ENCODE measurements around the gene SLC28A3. TPM values are rescaled to one million over a fixed set of nuclear protein-coding genes. Genes with fewer than 3 reads are reported as not detected.

Gene SLC28A3
- total RNA-seq, 4 donors from 2014 or later = under 0.01 TPM; not detected in 2

- no peak for DNase-seq (ENCODE audit: extremely low spot score)
- H3K4me3 ChIP-seq = no peak overlapping the region
- WGBS = 35% methylated on average over 1 of the region's 1 CpG
- intact Hi-C loops (cut with DNase I) = no loop called here
- H3K27me3 ChIP-seq = no peaks in the 10 kb centered on the region
- H3K4me1 ChIP-seq = peaks cover 0 to 5% (median 0%) of the 10 kb centered on the region in 4 donors
- TF ChIP-seq POLR2A (IDR thresholded peaks at IDR 0.05; ENCODE audit: low read depth) = no peak
- no peak for TF ChIP-seq EP300 (IDR thresholded peaks at IDR 0.05)
- TF ChIP-seq POLR2AphosphoS5 (IDR thresholded peaks at IDR 0.05) = no peak
- no peak for TF ChIP-seq CTCF (IDR thresholded peaks at IDR 0.05)
- H3K9me3 ChIP-seq = no peaks in the 10 kb centered on the region
- H3K36me3 ChIP-seq = no peaks in the 10 kb centered on the region
- no peak overlapping the region for H3K27ac ChIP-seq (replicated peaks in 1 of 4)
Observed at GRCh38 chr9:84304166-84304565, 36.4 kb downstream of the SLC28A3 start.

- Histone ChIP-seq H3K27me3 (no peaks in the 10 kb centered on the region), H3K4me3 (no peak overlapping the region), H3K4me1 (peaks cover 0 to 5% (median 0%) of the 10 kb centered on the region in 4 donors), H3K9me3 (no peaks in the 10 kb centered on the region), H3K36me3 (no peaks in the 10 kb centered on the region), H3K27ac (replicated peaks in 1 of 4) (no peak overlapping the region)
- TF ChIP-seq EP300 (IDR thresholded peaks at IDR 0.05) = no peak
- no peak for TF ChIP-seq POLR2A (IDR thresholded peaks at IDR 0.05; ENCODE audit: low read depth)
- TF ChIP-seq CTCF (IDR thresholded peaks at IDR 0.05) = no peak
- TF ChIP-seq POLR2AphosphoS5 (IDR thresholded peaks at IDR 0.05) = no peak
- intact Hi-C loops (cut with DNase I) = no loop called here
- 85% methylated on average over 4 of the region's 4 CpGs for WGBS
- no peak for DNase-seq (ENCODE audit: extremely low spot score)
Observed at GRCh38 chr9:84303061-84303460, 37.5 kb downstream of the SLC28A3 start.

- TF ChIP-seq POLR2A (IDR thresholded peaks at IDR 0.05; ENCODE audit: low read depth) (no peak), CTCF (IDR thresholded peaks at IDR 0.05) (no peak), EP300 (IDR thresholded peaks at IDR 0.05) (no peak), POLR2AphosphoS5 (IDR thresholded peaks at IDR 0.05) (no peak)
- Histone ChIP-seq H3K4me1 (peaks cover 0 to 5% (median 0%) of the 10 kb centered on the region in 4 donors), H3K27ac (replicated peaks in 1 of 4) (no peak overlapping the region), H3K9me3 (no peaks in the 10 kb centered on the region), H3K4me3 (no peak overlapping the region), H3K27me3 (no peaks in the 10 kb centered on the region), H3K36me3 (no peaks in the 10 kb centered on the region)
- no peak for DNase-seq (ENCODE audit: extremely low spot score)
- intact Hi-C loops (cut with DNase I) = no loop called here
- WGBS = 50% methylated on average over 3 of the region's 3 CpGs
Observed at GRCh38 chr9:84301851-84302250, 38.7 kb downstream of the SLC28A3 start.

- H3K9me3 ChIP-seq = no peaks in the 10 kb centered on the region
- DNase-seq (ENCODE audit: extremely low spot score) = no peak
- no peak overlapping the region for H3K27ac ChIP-seq (replicated peaks in 1 of 4)
- H3K4me1 ChIP-seq = peaks cover 0 to 13% (median 10%) of the 10 kb centered on the region in 4 donors
- no peaks in the 10 kb centered on the region for H3K27me3 ChIP-seq
- no peaks in the 10 kb centered on the region for H3K36me3 ChIP-seq
- 60% methylated on average over 5 of the region's 5 CpGs for WGBS
- TF ChIP-seq POLR2AphosphoS5 (IDR thresholded peaks at IDR 0.05) = no peak
- TF ChIP-seq POLR2A (IDR thresholded peaks at IDR 0.05; ENCODE audit: low read depth) = no peak
- no peak for TF ChIP-seq CTCF (IDR thresholded peaks at IDR 0.05)
- no peak for TF ChIP-seq EP300 (IDR thresholded peaks at IDR 0.05)
- intact Hi-C loops (cut with DNase I) = no loop called here
- no peak overlapping the region for H3K4me3 ChIP-seq
Observed at GRCh38 chr9:84300271-84300670, 40.3 kb downstream of the SLC28A3 start.

- intact Hi-C loops (cut with DNase I) = no loop called here
- peaks cover 0 to 13% (median 8%) of the 10 kb centered on the region in 4 donors for H3K4me1 ChIP-seq
- no peak overlapping the region for H3K4me3 ChIP-seq
- WGBS = 79% methylated on average over 4 of the region's 4 CpGs
- no peaks in the 10 kb centered on the region for H3K9me3 ChIP-seq
- H3K36me3 ChIP-seq = no peaks in the 10 kb centered on the region
- TF ChIP-seq POLR2AphosphoS5 (IDR thresholded peaks at IDR 0.05) (no peak), CTCF (IDR thresholded peaks at IDR 0.05) (no peak), POLR2A (IDR thresholded peaks at IDR 0.05; ENCODE audit: low read depth) (no peak), EP300 (IDR thresholded peaks at IDR 0.05) (no peak)
- H3K27ac ChIP-seq (replicated peaks in 1 of 4) = no peak overlapping the region
- no peak for DNase-seq (ENCODE audit: extremely low spot score)
- H3K27me3 ChIP-seq = no peaks in the 10 kb centered on the region
Observed at GRCh38 chr9:84297162-84297821, 43.3 kb downstream of the SLC28A3 start.
